GM19043 (cell line): ENCODE data around the gene PCSK6.
"Not testable (repeated sequence)": the region's sequence is repeated elsewhere in the genome, so short reads cannot be mapped to it uniquely, and the experiment has no call there.

ENCODE experiments used
- ATAC-seq: cut with Tn5 transposase; IDR thresholded peaks from one replicate; pipeline ENCODE4 v1.9.1; 2021; ENCODE audit warnings: low read depth; ENCODE audit not compliant: unreplicated experiment

PCSK6 gene

DNA sequence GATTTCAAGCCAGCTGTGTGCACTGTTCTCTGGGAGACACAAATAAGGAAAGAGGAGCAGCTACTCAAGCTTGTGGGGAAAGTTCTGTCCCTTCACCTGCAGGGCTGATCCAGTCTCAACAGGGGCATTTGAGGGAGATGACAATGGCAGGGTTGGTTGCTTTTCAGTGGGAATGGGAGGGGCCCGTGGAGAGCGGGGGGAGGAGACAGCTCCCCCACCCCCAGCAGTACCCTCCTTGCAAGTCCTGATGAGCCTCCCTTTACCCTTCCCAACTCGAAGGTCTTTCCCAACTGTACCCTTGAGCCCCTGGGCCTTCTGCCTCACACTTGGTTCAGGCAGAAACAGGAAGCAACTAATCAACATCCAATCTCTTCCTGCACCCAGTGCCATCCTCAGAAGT is 122.7 kb downstream of the PCSK6 start:
- ATAC-seq, result no peak

DNA sequence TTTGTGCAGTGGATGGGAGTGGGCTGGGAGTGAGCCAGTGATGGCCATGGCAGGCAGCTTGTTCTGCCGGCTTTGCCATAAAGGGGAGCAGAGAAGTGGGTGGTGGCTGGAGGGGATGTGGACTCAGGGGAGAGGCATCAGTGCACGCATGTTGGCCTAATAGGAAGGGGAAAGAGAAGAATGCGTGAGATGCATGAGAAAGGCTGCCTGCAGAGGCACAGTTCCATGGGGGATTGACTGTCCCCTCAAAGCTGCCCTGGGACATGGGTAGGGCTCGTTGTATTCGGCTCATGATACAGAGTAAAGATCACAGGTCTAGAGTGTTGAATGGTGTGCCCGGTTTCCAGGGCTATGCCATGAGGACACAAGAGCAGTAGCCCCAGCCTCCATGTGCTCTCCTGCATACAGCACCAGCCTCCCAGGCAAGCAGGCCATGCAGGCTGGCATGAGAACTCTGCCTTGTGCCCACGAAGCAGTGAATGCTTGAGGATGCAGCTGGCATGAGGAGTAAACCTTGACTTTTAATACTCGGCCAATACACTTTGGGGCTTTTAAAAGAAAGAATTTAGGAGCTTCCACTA is 126.4 kb downstream of the PCSK6 start:
- no peak for ATAC-seq

- ATAC-seq, result no peak
These were observed 127.1 kb downstream of the PCSK6 start for GRCh38 chr15:101362359-101362758.

DNA sequence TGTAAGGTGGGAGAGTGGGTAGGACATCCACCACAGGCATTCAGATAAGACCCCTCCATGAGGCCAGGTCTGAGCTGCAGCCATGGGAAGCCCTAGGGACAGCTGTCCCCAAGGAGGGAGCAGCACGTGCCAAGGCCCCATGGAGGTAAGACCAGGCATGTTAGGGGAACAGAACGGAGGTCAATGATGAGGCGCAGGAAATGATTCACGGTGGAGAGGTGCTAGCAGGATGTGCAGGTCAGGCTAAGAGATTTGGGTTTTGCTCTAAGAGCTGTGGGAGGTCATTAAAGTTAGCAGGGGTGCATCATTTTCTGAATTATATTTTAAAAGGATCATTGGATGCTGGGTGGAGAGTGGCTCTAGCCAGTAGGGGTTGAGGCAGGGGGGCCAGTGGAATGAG is 128.1 kb downstream of the PCSK6 start:
- no peak for ATAC-seq

DNA sequence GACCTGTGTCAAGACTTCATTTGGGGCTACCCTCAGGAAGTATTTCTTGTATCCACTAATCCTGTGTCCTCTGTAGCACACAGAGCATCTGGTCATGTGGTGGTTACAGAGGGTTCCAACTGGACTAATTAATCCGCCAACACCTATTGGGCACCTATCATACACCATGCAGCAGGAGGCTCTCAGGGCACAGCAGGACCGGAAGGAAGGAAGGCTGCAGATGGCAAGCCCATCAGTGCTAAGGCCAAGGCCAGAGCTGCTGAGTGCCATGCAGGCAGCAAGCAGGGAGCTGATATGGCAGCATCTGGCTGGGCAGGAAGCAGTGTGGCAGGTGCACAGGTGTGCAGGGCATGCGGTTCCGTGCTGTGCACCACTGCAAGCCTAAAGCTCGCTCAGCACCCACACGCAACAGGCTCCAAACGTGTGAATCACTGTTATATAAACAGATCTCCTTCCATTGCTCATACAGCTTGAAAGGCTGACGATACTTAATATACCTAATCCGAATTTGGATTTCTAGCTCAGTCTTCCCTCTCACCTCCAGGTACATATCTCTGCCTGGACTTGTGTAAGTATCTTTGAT is 130.1 kb downstream of the PCSK6 start:
- no peak for ATAC-seq

DNA sequence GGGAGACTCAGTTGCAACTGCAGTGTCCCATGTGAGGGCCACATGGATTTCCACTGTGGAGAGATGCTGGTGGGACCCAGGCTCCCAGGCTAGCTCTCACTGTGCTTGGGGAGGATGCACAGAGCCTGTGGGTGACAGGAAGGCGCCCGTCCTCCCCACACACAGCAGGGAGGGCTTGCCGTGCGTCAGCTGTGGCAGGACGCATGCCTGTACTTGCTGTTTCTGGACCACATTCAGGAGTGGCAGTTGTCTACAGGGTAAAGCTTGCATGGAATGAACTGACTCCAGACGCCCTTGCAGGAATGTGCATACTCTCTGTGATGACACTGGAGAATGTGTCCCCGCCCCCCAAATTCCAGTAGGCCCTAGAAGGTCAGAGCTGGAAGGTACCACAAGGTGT is 130.6 kb downstream of the PCSK6 start:
- ATAC-seq, result no peak

- no peak for ATAC-seq
These were observed 131.6 kb downstream of the PCSK6 start for GRCh38 chr15:101357885-101358284.

- ATAC-seq, result no peak
These were observed 132.2 kb downstream of the PCSK6 start for GRCh38 chr15:101357333-101357732.

GRCh38 chr15:101356512-101357172 is 132.9 kb downstream of the PCSK6 start:
- not testable (repeated sequence) for ATAC-seq

- ATAC-seq, result no peak
These were observed 133.6 kb downstream of the PCSK6 start for GRCh38 chr15:101355678-101356464.

DNA sequence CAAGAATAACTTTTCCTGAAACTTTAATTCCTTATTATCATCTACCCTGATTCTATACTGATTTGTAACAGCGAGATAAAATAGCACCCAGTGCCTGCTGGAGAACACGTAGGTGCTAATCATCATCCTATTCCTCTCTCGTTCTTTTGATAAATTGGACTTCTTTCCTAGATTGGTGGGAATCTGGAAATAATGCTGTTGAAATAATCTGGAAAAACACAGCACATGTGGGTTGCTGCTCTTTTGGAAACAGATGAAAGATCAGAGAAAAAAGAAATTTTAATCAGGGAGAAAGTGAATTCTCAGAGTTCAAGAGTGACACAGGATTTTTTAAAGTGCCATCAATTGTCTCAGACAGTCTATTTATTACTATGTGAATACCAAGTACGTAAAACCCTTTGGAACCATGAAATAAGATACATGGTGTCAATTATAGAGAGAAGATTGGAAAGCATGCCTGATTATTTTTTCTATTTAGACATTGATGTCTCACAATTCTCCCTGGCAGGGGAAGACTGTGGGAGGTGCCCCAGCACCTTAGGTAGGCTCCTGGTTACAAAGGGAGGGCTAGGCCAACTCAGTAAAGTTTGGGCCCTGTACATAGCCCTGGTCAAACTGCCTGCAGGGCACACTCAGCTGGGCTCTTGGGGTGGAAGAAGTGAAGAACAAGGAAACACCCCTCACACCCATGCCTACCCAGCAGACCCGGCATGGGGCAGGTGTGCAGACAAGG is 134.4 kb downstream of the PCSK6 start:
- ATAC-seq, result no peak

DNA sequence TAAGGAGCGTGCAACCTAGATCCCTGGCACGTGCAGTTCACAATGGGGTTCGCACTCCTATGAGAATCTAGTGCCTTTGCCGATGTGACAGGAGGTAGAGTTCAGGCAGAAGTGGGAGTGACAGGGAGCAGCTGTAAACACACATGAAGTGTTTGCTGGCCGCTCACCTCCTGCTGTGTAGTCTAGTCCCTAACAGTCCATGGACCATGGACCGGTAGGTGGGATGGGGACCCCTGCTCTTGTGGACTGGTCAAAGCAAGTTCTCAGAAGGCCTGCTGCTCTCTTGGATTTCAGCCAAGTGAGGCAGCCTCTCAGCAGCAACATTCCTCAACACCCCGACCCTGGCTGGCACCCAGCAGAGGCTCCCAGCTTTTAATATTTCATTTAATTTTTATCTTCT is 136.3 kb downstream of the PCSK6 start:
- ATAC-seq, result no peak

DNA sequence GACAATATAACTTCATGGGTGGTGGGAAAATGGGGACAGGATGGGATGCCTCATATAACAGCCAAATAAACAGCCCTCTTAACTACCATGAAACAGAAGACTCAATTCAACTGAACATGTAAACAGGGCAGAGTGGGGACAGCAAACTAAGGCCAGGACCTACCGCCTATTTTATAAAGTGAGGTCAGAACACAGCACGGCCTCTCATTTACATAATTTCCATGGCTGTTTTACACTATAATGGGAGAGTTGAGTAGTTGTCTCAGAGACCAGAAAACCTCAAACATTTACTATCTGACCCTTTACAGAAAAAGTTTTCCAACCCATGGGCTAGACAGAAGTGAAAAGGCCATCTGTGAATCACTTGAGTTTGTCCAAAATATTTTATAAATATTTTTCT is 137.8 kb downstream of the PCSK6 start:
- ATAC-seq, result no peak

GRCh38 chr15:101349047-101349951 is 140.2 kb downstream of the PCSK6 start:
- ATAC-seq, result no peak

GRCh38 chr15:101348643-101349042 is 140.9 kb downstream of the PCSK6 start:
- ATAC-seq, result no peak

GRCh38 chr15:101348015-101348414 is 141.5 kb downstream of the PCSK6 start:
- ATAC-seq, result no peak

DNA sequence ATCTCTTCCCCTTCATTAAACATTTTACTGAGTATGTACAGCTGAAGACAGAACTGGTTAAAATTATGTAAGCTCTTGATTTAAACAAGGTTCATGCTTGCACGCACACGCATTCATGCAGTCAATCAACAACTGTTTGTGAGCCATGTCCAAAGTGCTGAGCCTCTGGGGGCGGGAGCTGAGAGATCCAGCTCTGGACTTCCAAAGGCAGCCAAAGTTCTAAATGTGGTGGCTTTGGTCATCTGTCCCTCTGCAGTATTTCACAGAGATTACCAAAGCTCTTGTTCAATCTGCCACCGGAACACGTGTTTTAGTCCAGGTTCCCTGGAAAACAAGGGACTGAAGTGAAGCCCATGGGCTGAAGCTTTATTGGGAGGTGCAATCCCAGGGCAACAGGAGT is 142.1 kb downstream of the PCSK6 start:
- no peak for ATAC-seq

DNA sequence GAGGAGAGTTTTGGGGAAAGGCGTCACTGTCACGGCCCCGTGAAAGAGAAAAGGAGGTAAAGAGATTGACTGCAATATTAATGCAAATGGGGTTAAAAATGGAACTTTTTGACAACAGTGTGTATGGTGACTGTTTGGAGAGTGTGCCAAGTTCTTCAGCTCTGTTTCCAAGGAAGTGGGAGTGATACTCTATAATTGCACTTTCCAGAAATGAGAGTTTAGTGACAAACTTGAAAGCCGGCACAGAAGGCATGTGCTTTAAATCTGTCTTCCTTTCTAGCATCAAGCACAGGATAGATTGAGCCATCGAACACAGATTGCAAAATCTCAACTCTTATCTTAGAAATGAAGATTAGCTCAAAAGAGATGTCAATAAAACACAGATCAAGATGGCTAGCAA is 142.6 kb downstream of the PCSK6 start:
- no peak for ATAC-seq

- ATAC-seq, result no peak
These were observed 147.5 kb downstream of the PCSK6 start for GRCh38 chr15:101342056-101342455.
